Endometrium (tissue), 2 donors: ENCODE data around the gene IQCB1.
"Not testable (repeated sequence)": the region's sequence is repeated elsewhere in the genome, so short reads cannot be mapped to it uniquely, and the experiment has no call there.

Source experiments
- FAIRE-seq: peaks from 2 replicates; lab custom pipeline; 2012; peaks lifted over from hg19 to GRCh38; lab: Jason Lieb, UNC
- donor health status: control.
- donor health status: control.

Gene IQCB1

GRCh38 chr3:121803771-121804320 is 31.0 kb downstream of the IQCB1 start:
- no peak for FAIRE-seq

- FAIRE-seq = no peak
Observed at GRCh38 chr3:121800906-121801305, 34.0 kb downstream of the IQCB1 start.

GRCh38 chr3:121796970-121797369 is 37.9 kb downstream of the IQCB1 start:
- FAIRE-seq = no peak

GRCh38 chr3:121794264-121794983 is 40.4 kb downstream of the IQCB1 start:
- FAIRE-seq = no peak

GRCh38 chr3:121793078-121793477 is 41.8 kb downstream of the IQCB1 start:
- no peak for FAIRE-seq

GRCh38 chr3:121786485-121786884 is 48.4 kb downstream of the IQCB1 start:
- FAIRE-seq = no peak

- not testable (repeated sequence) for FAIRE-seq
Observed at GRCh38 chr3:121782784-121783183, 52.1 kb downstream of the IQCB1 start.

- FAIRE-seq = no peak
Observed at GRCh38 chr3:121781611-121782010, 53.2 kb downstream of the IQCB1 start.

- not testable (repeated sequence) for FAIRE-seq
Observed at GRCh38 chr3:121775095-121775494, 59.8 kb downstream of the IQCB1 start.

GRCh38 chr3:121769246-121769645 is 65.6 kb downstream of the IQCB1 start:
- FAIRE-seq = no peak

GRCh38 chr3:121768452-121768851 is 66.4 kb downstream of the IQCB1 start:
- FAIRE-seq = no peak

- no peak for FAIRE-seq
Observed at GRCh38 chr3:121759541-121760202, 75.2 kb downstream of the IQCB1 start.

GRCh38 chr3:121758727-121759450 is 76.0 kb downstream of the IQCB1 start:
- no peak for FAIRE-seq

GRCh38 chr3:121757812-121758545 is 76.9 kb downstream of the IQCB1 start:
- FAIRE-seq = no peak

GRCh38 chr3:121757087-121757811 is 77.6 kb downstream of the IQCB1 start:
- FAIRE-seq = no peak

GRCh38 chr3:121752772-121753171 is 82.1 kb downstream of the IQCB1 start:
- no peak for FAIRE-seq

GRCh38 chr3:121752261-121752660 is 82.6 kb downstream of the IQCB1 start:
- no peak for FAIRE-seq

GRCh38 chr3:121750087-121750415 is 84.8 kb downstream of the IQCB1 start:
- FAIRE-seq = no peak

GRCh38 chr3:121749276-121750086 is 85.4 kb downstream of the IQCB1 start, which contains the start of gene GOLGB1:
Gene GOLGB1, minus strand, starts transcription at chr3:121749741. Its CDS starts 18,770 bp downstream, at chr3:121730971.
- peak; percentile 99 for FAIRE-seq

GRCh38 chr3:121748680-121749275 is 86.1 kb downstream of the IQCB1 start:
- FAIRE-seq = no peak
